ENCODE measurements around the gene PCDHAC1. TPM values are rescaled to one million over a fixed set of nuclear protein-coding genes. Genes with fewer than 3 reads are reported as not detected.
A peak's percentile ranks its signal among the peaks of the same experiment; 100 is the strongest.

Gene PCDHAC1
- total and polyA plus RNA-seq, 9 of the 15 experiments (the other 6 are each of a cell fraction or from before 2014, with no cell fraction given), result not detected

DNA sequence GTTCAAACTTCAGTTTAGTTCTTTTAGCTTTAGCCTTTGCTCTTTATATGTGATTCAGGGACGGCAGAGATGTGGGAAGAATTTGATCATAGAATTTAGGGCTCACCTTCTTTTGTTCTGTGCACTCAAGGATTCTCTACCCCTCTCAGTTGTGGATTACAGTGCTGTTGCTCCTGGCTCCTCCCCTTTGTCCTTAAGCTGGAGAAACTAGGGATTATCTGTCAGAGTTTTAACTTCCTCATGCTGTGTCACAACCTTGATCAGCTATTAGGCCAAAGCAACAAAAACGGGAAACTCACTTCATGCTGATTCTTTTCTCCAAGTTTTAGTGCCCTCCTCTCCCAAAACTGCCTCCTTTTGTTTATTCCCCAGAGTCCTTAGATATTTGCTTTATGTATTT, 27.1 kb downstream of the PCDHAC1 start:
- H3K9ac ChIP-seq (ENCODE audit: insufficient read depth in 1 of 2, low read depth in 2 of 2, low read length in 2 of 2), result no peak overlapping the region
- H3K79me2 ChIP-seq (ENCODE audit: control insufficient read depth, insufficient read depth, low read length), result no peaks in the 10 kb centered on the region
- no peak for TF ChIP-seq CXXC5 (CRISPR knock-in tag; IDR thresholded peaks at IDR 0.05)
- no peak for TF ChIP-seq SMARCE1 (IDR thresholded peaks at IDR 0.05)
- no peak for TF ChIP-seq YY1 (IDR thresholded peaks at IDR 0.05; ENCODE audit: borderline replicate concordance in 1 of 3, control insufficient read depth in 1 of 3, extremely low read depth in 1 of 3, insufficient read depth in 3 of 3, insufficient read length in 1 of 3, insufficient replicate concordance in 2 of 3, low read depth in 1 of 3, low read length in 2 of 3)
- ChIA-PET CTCF (ENCODE audit: low intra/inter-chr PET ratio) (no interaction called here), POLR2A (no interaction called here)
- no peaks in the 10 kb centered on the region for H3K4me1 ChIP-seq (replicated peaks in 1 of 2; ENCODE audit: control insufficient read depth in 2 of 2, insufficient read depth in 2 of 2, low read length in 2 of 2)
- DNase-seq (ENCODE audit: extremely low read depth in 1 of 4, low spot score in 3 of 4), result no peak
- WGBS (ENCODE audit: insufficient coverage, low coverage, missing lambda C conversion rate), result 0% methylated on average over 2 of the region's 2 CpGs
- no peaks in the 10 kb centered on the region for H3K36me3 ChIP-seq (ENCODE audit: control insufficient read depth, insufficient read depth, low read length)
- in situ Hi-C loops (cut with MboI) (no loop called here), intact Hi-C loops (cut with micrococcal nuclease) (no loop called here)
- no peaks in the 10 kb centered on the region for H4K20me1 ChIP-seq (replicated peaks; ENCODE audit: control insufficient read depth, insufficient read depth, low read length)
- no peak overlapping the region for H3K27ac ChIP-seq (ENCODE audit: extremely low read depth, low read depth, low read length)
- no peaks in the 10 kb centered on the region for H3K9me1 ChIP-seq (ENCODE audit: control insufficient read depth, insufficient read depth, low read length)
- H2AFZ ChIP-seq (ENCODE audit: low read depth, low read length), result no peak overlapping the region
- no peak for FAIRE-seq
- H3K4me3 ChIP-seq, result no peak overlapping the region
- H3K27me3 ChIP-seq (ENCODE audit: control insufficient read depth in 2 of 2, insufficient read depth in 2 of 2, low read length in 2 of 2), result no peaks in the 10 kb centered on the region
- no peaks in the 10 kb centered on the region for H3K9me3 ChIP-seq (replicated peaks; ENCODE audit: control insufficient read depth, insufficient read depth, low read depth, low read length)
- no peak overlapping the region for H3K4me2 ChIP-seq (ENCODE audit: insufficient read depth, low read length)
- ATAC-seq, result no peak
- no TSS peak for BruUV-seq (replicated peaks)

DNA sequence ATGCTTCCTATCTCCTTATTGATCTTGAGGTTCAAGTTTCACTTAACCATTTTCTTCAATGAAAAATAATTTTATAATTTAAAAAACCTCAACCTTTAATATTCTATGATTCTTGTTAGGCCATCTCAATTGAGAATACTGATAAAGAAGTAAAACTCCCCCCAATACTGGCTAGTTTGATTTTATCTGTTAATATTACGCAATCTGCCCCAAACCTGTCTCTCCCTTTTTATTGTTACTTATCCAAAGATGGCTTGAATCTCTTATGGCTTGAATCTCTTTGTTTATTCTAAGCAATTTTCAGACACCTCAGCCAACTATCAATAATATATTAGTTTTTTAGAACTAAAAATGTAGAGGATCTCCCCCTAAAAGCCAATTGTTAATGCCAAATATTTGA, 36.1 kb downstream of the PCDHAC1 start:
- FAIRE-seq, result no peak
- POLR2A ChIA-PET, result no interaction called here
- no peaks in the 10 kb centered on the region for H3K9me1 ChIP-seq (ENCODE audit: control insufficient read depth, insufficient read depth, low read length)
- in situ Hi-C loops (cut with MboI), result no loop called here
- H3K36me3 ChIP-seq (ENCODE audit: control insufficient read depth, insufficient read depth, low read length), result no peaks in the 10 kb centered on the region
- no peaks in the 10 kb centered on the region for H3K9me3 ChIP-seq (replicated peaks; ENCODE audit: control insufficient read depth, insufficient read depth, low read depth, low read length)
- H3K4me2 ChIP-seq (ENCODE audit: insufficient read depth, low read length), result no peak overlapping the region
- H3K4me1 ChIP-seq (replicated peaks in 1 of 2; ENCODE audit: control insufficient read depth in 2 of 2, insufficient read depth in 2 of 2, low read length in 2 of 2), result no peaks in the 10 kb centered on the region; a peak in 1 of 5 replicates
- H3K9ac ChIP-seq (ENCODE audit: insufficient read depth in 1 of 2, low read depth in 2 of 2, low read length in 2 of 2), result no peak overlapping the region
- H2AFZ ChIP-seq (ENCODE audit: low read depth, low read length), result no peak overlapping the region
- H3K27ac ChIP-seq (ENCODE audit: extremely low read depth, low read depth, low read length), result no peak overlapping the region
- H3K4me3 ChIP-seq, result no peak overlapping the region
- intact Hi-C loops (cut with micrococcal nuclease), result no loop called here
- TF ChIP-seq, protein P1, sequence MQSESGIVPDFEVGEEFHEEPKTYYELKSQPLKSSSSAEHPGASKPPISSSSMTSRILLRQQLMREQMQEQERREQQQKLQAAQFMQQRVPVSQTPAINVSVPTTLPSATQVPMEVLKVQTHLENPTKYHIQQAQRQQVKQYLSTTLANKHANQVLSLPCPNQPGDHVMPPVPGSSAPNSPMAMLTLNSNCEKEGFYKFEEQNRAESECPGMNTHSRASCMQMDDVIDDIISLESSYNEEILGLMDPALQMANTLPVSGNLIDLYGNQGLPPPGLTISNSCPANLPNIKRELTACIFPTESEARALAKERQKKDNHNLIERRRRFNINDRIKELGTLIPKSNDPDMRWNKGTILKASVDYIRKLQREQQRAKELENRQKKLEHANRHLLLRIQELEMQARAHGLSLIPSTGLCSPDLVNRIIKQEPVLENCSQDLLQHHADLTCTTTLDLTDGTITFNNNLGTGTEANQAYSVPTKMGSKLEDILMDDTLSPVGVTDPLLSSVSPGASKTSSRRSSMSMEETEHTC (IDR thresholded peaks at IDR 0.05), result no peak
- TF ChIP-seq CHAMP1 (IDR thresholded peaks at IDR 0.05) (no peak), CEBPB (tag; IDR thresholded peaks at IDR 0.05) (peak; percentile 67; the same call in 1 of the 2 replicates), CHCHD3 (CRISPR knock-in tag; IDR thresholded peaks at IDR 0.05) (no peak), KDM1A (IDR thresholded peaks at IDR 0.05) (no peak), CEBPG (CRISPR knock-in tag; IDR thresholded peaks at IDR 0.05) (no peak), CEBPG (tag; conservative IDR thresholded peaks at IDR 0.05 in 1 of 2, IDR thresholded peaks at IDR 0.05 in 1 of 2) (peak in 1 of 2 experiments; percentile 91; a peak in 2 of 4 replicates)
- TF ChIP-seq, protein P2, sequence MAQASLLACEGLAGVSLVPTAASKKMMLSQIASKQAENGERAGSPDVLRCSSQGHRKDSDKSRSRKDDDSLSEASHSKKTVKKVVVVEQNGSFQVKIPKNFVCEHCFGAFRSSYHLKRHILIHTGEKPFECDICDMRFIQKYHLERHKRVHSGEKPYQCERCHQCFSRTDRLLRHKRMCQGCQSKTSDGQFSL (CRISPR knock-in tag; IDR thresholded peaks at IDR 0.05), result no peak
- TF ChIP-seq, protein P2 (tag; IDR thresholded peaks at IDR 0.05), result no peak
- peaks cover 0 to 10% of the 10 kb centered on the region in 2 experiments; a peak in 1 of 5 replicates for H3K27me3 ChIP-seq (ENCODE audit: control insufficient read depth in 2 of 2, insufficient read depth in 2 of 2, low read length in 2 of 2)
- BruUV-seq (replicated peaks), result no TSS peak
- WGBS (ENCODE audit: insufficient coverage, low coverage, missing lambda C conversion rate), result 0% methylated on average over 1 of the region's 1 CpG
- H4K20me1 ChIP-seq (replicated peaks; ENCODE audit: control insufficient read depth, insufficient read depth, low read length), result no peaks in the 10 kb centered on the region
- ATAC-seq, result no peak
- DNase-seq (ENCODE audit: extremely low read depth in 1 of 4, low spot score in 3 of 4), result no peak
- CTCF ChIA-PET (ENCODE audit: low intra/inter-chr PET ratio), result no interaction called here
- H3K79me2 ChIP-seq (ENCODE audit: control insufficient read depth, insufficient read depth, low read length), result no peaks in the 10 kb centered on the region
